GM21367 (cell line): ENCODE measurements around the gene CCSER2.
"Not testable (repeated sequence)": the region's sequence is repeated elsewhere in the genome, so short reads cannot be mapped to it uniquely, and the experiment has no call there.

ENCODE experiments used
- ATAC-seq: cut with Tn5 transposase; IDR thresholded peaks from one replicate; pipeline ENCODE4 v1.9.1; 2021; ENCODE audit not compliant: unreplicated experiment

Gene CCSER2

DNA sequence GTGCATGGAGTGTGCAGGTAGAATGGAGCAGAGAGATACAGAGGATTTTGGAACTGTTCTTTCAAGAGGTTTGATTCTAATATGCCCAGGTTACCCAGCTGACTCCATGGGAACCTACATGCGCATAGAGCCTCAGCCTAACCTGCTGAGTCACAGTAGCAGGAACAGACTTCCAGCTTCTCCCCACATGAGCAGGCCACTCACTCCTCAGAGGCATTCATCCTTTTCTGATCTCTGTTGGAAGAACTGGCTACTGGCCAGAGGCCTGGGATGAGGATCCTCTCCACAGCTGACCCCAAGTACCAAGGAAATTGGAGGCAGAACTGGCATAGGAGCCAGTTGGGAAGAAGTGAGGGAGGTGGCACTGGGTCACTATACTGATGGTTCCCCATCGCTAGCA, 17.9 kb upstream of the CCSER2 start:
- ATAC-seq, result no peak

DNA sequence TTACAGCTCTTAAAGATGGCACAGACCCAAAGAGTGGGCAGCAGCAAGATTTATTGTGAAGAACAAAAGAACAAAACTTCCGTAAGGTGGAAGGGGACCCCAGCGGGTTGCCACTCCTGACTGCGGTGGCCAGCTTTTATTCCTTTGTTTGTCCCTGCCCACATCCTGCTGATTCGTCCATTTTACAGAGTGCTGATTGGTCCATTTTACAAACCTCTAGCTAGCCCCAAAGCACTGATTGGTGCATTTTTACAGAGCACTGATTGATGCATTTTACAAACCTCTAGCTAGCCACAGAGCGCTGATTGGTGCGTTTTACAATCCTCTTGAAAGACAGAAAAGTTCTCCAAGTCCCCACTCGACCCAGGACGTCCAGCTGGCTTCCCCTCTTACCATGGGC, 16.8 kb upstream of the CCSER2 start:
- no peak for ATAC-seq

DNA sequence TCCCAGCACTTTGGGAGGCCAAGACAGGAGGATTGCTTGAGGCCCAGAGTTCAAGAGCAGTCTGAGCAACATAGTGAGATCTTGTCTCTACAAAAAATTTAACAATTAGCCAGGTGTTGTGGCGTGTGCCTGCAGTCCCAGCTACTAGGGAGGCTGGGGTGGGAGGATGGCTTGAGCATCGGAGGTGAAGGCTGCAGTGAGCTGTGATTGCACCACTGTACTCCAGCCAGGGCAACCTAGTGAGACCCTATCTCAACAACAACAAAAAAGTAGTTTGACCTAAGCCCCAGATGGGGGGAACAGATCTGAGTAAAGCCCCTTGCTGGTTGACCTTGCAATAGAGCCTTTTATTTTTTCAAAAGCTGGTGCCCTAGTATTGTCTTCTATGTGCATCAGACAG, 15.6 kb upstream of the CCSER2 start:
- no peak for ATAC-seq

DNA sequence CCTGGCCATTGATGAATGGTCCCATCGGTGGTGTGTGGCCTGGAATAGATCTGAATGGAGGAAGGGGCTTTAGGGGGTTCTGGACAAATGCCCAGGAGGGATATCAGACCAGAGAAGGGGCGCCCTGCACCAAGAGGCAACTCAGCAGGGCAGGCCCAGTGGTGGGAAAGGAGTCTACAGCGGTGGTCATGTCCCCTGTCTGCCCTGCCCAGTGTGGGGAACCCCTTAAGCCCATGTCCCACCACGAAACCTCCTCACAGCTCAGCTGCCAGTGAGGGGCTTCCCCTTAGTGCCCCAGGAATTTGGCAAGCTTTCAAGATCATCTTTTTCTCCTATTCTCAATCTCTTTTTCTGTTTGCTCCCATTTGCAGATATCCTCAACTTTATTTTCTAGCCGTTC, 14.1 kb upstream of the CCSER2 start:
- no peak for ATAC-seq

DNA sequence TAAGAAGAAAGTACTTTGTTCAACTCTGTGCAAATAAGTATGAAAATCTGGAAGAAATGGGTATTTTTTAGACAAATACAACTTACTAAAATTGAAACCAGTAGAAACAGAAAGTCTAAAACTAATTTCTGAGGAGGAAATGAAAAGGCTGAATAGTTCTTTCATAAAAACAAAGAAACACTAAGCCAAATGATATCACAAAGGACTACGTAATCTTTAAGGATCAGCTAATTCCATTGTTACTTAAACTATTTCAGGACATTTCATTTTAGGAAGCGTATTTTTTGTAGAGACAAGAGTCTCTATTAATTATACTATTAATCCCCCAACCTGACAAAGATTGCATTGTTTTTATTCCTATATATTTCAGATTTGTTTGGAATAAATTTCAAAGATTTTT, 11.2 kb upstream of the CCSER2 start:
- peak; percentile 79 for ATAC-seq

DNA sequence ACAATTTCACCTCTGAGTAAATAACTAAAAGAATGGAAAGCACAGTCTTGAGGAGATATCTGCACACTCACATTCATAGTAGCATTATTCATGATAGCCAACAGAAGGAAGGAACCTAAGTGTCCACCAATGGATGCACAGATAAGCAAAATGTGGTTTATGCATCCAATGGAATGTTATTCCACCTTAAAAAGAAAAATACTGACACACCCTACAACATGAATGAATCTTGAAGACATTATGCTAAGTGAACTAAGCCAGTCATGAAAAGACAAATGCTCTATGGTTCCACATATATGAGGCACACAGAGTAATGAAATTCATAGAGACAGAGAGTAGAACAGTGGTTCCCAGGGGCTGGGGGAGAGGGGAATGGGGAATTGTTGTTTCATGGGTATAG, 6.5 kb upstream of the CCSER2 start:
- no peak for ATAC-seq

DNA sequence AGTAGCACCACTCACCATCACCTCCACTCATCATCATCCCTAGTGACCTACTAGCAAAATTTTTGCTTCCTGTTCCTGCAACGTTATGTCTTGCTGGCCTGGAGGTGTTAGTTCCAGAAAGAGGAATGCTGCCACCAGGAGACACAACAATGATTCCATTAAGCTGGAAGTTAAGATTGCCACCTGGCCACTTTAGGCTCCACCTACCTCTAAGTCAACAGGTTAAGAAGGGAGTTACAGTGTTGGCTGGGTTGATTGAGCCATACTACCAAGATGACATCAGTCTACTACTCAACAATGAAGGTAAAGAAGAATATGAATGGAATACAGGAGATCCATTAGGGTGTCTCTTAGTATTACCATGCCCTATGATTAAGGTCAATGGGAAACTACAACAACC, 4.8 kb upstream of the CCSER2 start:
- not testable (repeated sequence) for ATAC-seq

DNA sequence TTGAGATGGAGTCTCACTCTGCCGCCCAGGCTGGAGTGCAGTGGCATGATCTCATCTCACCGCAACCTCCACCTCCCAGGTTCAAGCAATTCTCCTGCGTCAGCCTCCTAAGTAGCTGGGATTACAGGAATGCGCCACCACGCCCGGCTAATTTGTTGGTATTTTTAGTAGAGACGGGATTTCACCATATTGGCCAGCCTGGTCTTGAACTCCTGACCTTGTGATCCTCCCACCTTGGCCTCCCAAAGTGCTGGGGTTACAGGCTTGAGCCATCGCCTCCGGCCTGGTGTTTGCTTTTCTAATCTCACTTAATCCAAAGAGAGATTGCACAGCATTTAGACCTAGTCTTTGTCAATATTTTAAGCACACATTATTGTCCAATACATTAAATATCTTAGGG, 1.4 kb upstream of the CCSER2 start:
- ATAC-seq, result not testable (repeated sequence)

DNA sequence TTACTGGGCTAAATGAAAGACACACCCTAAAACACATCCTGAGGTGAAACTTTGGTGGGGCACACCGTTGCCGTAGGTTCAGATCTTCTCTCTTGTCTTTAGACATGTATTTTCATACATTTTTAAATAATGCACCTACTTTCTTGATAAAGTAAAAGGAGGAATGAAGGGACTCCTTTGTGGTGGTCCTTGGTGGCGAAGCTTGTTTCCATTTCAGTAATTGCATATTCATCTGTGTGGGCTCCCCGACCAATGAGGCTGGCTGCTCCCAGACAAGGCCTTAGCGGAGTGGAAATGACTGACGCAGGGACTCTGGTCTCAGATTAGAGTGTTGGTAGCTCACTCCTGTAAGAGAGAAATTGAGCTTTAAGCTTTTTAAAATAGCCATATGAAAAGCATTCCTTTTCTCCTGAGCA, 815 bp downstream of the CCSER2 start:
- peak; percentile 9 for ATAC-seq

DNA sequence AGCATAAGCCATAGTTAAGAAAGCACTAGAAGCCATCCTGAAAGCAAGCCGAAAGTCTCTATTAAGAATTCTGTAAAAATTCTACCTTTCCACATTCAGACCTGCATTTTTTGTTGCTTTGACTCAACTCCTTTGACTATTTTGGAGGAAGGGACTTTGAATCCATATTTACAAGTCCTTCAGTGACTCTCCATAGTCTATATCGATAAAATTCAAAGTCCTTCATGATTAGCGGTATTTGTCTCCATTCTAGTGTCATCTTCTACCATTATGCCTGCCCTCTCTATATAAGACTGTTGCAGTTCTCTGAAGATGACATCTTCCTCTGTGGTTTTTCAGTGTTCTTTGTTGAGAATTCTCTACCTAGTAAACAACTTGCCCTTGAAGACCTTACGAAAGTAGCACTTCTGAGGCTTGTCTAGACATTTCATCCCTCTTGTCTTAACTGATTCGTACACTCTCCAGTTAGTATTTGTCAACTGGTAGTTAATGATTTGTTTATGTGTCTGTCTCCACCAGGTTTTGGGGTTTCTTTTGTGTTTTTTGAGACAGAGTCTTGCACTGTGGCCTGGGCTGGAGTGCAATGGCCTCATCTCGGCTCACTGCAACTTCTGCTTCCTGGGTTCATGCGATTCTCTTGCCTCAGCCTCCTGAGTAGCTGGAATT, 1.7 kb downstream of the CCSER2 start:
- ATAC-seq, result peak; percentile 51

DNA sequence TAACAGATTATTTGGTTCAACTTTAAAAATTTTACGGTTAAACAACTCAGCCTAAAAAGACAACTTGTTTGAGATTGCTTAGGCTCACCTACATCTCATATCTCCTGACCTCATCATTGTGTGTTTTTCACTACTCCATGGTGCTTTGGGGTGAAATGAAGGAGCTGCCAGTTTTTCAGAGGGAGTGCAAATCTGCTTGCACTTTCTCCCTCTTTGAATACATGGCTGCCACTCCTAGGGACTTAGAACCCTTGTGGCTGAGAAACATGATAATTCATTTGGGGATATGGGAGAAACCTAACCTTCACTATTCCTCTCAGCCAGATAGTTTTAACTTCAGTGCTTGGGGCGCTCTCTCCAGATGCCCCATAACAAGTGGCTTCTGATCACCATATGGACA, 2.7 kb downstream of the CCSER2 start:
- ATAC-seq, result no peak

DNA sequence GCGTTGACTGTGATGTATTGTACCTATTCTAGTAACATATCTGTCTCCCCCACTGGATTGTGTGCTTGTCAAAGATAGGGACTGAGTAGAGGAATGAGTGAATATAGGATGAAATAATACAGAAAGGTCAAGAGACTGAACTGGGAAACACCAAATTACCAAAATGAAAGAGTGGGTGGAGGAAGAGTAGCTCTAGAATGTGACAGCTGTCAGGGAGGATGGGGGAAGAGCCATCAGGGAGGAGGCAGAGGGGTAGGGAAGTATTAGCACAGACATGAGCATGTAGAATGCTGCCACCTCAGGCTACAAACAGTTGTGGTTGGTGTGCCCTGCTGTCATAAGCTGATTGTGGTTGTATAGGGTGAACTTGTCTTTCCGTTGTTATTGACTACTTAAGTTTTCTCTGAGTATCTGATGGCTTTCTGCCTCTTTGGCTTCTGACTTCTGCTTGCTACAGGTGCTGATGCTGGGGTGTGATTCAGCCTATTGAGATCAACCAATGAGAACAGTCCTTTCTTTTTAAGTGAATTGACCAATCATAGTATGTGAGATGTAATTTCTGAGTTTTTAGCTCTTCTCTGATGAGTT, 5.6 kb downstream of the CCSER2 start:
- ATAC-seq, result peak; percentile 40

DNA sequence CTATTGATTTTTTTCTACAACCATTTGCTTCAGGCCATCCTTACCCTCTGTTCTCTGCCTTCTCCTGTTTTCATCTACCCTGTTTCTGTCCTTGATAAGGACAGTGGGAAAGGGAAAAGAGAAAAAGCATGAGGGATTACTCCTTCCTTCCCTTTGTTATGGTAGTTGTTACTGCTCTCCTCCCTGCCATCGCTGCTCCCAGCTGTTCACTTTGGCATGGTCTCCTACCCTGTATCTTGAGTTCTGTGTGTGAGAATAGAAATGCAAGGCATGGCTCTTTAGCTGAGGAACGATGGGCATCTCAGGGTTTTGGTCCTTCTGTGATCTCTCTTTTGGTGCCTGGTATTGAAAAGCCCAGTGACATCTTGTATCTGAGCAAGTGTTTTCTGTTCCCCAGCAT, 6.4 kb downstream of the CCSER2 start:
- ATAC-seq, result no peak

DNA sequence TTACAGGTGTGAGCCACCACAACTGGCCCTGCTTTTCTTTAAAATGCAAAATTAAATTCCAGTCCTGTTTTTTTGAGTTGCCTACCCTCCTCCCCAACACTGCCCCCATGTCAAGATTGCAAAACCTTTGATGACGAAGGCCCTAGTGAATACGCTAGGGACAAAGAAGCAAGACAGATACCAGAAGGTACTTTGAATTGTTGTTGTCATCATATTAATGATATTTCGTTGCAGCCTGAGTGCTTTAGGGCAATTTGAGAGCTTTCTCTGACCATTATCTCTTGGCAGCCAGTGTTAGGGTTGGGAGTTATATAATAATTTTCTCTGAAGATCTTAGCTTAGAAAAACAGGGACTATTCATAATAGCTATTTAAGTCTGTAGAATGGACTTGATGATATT, 7.1 kb downstream of the CCSER2 start:
- no peak for ATAC-seq

DNA sequence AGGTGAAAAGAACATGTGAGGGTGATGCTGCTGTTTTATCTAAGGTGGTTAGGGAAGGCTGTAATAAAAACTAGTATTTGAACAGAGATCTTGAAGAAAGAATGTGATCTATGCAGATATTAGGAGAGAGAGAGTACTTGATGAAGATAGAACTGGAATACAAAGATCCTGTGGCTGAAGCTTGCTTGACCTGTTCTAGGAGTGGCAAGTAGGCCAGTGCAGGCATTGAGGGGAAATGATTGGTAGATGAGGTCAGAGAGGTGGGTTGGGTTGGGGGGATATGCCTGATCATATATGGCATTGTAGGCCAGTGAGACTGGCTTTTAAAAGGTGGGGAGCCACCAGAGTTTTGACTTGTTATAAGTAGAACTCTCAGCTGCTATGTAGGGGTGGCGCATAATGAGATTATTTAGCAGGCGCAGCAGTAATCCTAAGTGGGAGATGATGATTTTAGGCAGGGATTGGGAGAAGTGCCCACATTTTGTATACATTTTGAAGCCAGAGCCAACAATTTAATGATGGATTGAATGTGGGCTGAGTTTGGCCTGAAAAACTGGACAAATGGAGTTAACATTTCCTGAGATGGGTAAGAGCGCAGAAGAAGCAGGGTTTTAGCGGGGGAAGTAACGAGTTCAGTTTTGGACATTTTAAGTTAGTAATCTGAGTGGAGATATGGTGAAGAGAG, 8.2 kb downstream of the CCSER2 start:
- ATAC-seq, result no peak

DNA sequence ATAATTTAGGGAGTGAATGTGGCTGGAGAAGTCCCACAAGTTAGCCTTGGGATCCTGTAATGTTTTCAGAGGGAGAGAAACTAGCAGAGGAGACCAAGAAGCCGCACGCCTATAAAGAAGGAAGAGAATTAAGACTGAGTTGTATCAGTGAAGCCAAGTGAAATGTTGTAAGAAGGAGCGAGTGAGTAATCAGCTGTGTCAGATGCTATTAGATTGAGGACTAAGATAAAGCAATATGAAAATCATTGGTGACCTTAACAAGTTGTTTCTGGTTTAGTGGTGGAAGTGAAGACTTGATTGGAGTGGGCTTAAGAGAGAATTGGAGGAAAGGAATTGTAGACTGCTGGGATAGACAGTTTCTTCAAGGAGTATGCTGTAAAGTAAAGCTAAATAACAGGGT, 8.8 kb downstream of the CCSER2 start:
- no peak for ATAC-seq

DNA sequence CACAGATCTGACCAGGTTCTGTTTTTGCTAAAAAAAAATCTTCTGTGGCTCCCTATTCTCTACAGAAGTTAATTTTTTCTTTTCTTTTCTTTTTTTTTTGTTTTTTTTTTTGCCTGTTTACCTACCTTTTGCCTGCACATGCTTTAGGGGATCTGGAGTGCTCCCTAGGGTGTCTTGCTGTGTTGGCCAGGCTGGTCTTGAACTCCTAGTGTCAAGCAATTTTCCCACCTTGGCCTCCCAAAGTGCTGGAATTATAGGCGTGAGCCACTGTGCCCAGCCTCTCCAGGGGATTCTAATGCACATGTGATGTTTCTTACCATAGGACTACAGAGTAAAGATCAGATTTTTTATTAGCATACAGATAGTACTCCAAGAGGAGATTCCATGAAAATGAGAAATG, 10.6 kb downstream of the CCSER2 start:
- no peak for ATAC-seq

DNA sequence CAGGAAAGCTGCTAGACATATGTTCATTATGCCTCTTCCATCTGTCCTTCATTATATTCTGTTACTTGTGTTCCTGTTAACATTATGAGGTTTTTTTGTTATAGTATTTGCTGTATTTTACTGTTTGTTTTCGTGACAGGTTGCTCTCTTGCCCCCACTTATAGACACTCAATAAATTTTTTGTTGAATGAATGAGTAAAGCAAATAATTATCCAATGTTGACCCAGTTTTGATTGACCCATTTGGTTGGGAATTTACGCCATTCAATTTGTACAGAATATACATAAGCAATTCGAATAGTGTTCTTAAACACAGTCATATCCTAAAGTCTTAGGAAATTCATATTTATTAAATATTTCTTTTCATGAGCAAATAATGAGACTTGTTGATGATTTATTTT, 11.8 kb downstream of the CCSER2 start:
- no peak for ATAC-seq

DNA sequence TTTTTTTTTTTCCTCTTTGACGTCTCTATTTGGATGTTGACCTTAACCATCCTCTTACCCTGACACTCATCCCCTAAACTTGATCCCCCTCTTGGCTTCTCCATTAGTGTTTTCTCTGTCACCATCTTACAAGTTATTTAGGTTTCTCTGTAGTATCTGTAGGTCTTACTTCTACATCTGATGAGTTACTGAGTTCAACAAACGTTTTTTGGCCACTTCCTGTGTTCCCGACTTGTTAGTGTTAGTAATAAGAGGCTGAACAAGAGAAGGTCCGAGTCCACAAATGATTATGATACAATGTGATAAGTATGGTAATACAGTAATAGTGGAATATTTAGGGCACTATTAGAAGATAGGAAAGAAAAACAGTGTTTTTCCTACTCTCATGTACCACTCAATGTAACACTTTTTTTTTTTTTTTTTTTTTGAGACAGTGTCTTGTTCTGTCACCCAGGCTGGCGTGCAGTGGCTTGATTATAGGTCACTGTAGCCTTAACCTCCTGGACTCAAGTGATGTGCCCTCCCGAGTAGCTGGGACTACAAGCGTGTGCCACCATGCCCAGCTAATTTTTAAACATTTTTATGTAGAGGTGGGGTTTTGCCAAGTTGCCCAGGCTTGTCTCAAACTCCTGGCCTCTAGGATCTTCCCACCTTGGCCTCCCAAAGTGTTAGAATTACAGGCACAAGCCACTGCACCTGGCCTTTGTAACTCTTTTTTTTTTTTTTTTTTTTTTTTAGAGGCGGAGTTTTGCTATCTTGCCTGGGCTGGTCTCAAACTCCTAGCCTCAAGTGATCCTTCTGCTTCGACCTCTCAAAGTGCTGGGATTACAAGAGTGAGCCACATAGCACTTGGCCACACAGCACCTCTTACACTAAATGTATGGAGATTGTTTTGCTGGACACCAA, 12.5 kb downstream of the CCSER2 start:
- ATAC-seq, result no peak

DNA sequence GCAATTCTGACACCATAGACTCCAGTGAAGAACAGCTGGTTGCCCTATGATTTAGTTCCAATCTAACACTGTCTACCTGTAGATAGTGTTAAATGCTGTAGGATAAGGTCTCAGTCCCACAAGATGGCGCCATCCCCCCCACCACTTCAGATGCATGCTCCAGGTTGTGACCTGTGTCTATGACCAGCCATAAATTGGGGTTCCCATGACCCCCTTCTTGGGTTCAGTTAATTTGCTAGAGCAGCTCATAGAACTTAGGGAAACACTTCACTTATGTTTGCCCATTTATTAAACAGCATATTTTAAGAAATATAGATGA, 13.1 kb downstream of the CCSER2 start:
- no peak for ATAC-seq

DNA sequence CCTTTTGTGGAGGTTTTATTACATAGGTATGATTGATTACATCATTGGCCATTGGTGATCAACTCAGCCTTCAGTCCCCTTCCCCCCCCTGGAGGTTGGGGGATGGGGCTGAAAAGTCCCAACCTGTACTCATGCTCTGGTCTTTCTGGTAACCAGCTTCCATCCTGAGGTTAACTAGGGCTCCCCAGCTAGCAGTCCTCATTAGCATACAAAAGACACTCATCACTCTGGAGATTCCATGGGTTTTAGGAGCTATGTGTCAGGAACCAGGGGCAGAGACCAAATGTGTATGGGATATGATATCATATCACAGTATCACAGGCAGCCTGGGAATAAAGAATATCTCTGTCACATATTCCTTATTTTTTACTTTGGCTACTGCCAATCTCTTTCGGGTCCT, 13.6 kb downstream of the CCSER2 start:
- ATAC-seq, result peak; percentile 23

DNA sequence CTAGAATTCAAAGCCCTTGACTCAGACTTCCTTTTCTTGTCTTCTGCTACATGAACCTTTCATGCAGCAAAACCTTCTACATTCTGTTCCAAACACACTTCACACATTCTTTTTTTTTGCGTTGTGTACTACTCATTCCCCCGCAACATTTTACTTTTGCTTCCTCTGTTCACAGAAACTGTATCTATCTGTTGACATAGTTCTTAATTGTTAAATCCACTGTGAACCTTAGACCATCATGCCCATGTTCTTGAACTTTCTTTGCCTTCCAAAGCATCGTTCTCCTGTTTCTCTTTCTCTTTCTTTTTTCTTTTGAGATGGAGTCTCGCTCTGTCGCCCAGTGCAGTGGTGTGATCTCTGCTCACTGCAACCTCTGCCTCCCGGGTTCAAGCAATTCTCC, 14.2 kb downstream of the CCSER2 start:
- peak; percentile 61 for ATAC-seq
